Measurements from ENCODE around the gene PAX2.

DNA sequence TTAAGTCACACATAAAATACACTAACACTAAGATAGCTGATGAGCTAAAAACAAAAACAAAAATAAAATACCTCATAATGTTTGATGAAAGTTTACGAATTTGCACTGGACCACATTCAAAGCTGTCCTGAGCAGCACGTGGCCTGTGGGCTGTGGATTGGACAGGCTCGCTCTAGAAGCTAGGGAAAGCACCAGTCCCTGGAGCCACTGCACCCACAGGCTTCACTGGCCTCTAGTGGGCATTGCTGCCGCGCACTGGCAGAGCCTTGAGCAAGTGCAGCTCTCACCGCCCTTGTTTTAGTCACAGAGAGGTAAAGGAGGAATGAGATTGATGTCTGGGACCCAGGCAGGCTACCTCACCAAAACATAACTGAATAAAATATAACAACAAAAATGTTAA is 67.6 kb downstream of the PAX2 start:
- TF ChIP-seq, protein P1, sequence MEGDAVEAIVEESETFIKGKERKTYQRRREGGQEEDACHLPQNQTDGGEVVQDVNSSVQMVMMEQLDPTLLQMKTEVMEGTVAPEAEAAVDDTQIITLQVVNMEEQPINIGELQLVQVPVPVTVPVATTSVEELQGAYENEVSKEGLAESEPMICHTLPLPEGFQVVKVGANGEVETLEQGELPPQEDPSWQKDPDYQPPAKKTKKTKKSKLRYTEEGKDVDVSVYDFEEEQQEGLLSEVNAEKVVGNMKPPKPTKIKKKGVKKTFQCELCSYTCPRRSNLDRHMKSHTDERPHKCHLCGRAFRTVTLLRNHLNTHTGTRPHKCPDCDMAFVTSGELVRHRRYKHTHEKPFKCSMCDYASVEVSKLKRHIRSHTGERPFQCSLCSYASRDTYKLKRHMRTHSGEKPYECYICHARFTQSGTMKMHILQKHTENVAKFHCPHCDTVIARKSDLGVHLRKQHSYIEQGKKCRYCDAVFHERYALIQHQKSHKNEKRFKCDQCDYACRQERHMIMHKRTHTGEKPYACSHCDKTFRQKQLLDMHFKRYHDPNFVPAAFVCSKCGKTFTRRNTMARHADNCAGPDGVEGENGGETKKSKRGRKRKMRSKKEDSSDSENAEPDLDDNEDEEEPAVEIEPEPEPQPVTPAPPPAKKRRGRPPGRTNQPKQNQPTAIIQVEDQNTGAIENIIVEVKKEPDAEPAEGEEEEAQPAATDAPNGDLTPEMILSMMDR (IDR thresholded peaks at IDR 0.05; ENCODE audit: insufficient read depth, low read length): no peak
- TF ChIP-seq REST (IDR thresholded peaks at IDR 0.05; ENCODE audit: insufficient replicate concordance, low read depth) (no peak), POLR2AphosphoS5 (IDR thresholded peaks at IDR 0.05; ENCODE audit: low read depth) (no peak)
